Endothelial cell of umbilical vein (primary cell): Measurements from ENCODE around the gene C17orf113.

Source experiments
- CTCF ChIP-seq, 2 donors: IDR thresholded peaks; 1 replicate in 1 of 2; 2 replicates in 1 of 2; pipeline ENCODE4 v1.5.1; 2011; ENCODE audit warnings: low read length in 2 of 2, mild to moderate bottlenecking in 2 of 2, moderate library complexity in 2 of 2, control low read depth in 1 of 2, inconsistent platforms in 1 of 2, low read depth in 1 of 2; ENCODE audit not compliant: insufficient read depth in 1 of 2; ENCODE audit errors: extremely low read depth in 1 of 2
- JUN ChIP-seq: IDR thresholded peaks from 2 replicates; pipeline ENCODE4 v1.6.1; 2011; ENCODE audit warnings: borderline replicate concordance, low read depth; ENCODE audit not compliant: insufficient read length, insufficient read depth
- MYC ChIP-seq: IDR thresholded peaks from one replicate; pipeline ENCODE4 v1.6.1; 2011; ENCODE audit warnings: mild to moderate bottlenecking, low read depth, low read length
- POLR2A ChIP-seq: IDR thresholded peaks from 2 replicates; pipeline ENCODE4 v1.6.1; 2012; ENCODE audit warnings: low read depth, mild to moderate bottlenecking, control low read depth, low read length

GRCh38 chr17:42055496-42055895, 5.1 kb upstream of the C17orf113 start:
- TF ChIP-seq CTCF (IDR thresholded peaks at IDR 0.05; ENCODE audit: extremely low read depth in 1 of 2, insufficient read depth in 1 of 2, low read depth in 1 of 2, low read length in 2 of 2) (no peak), POLR2A (no peak), MYC (no peak), JUN (no peak)
